HFFc6 (cell line): ENCODE measurements around the gene ZC3H6. TPM values are rescaled to one million over a fixed set of nuclear protein-coding genes. Genes with fewer than 3 reads are reported as not detected.

Source experiments
- DNase-seq: peaks from one replicate; pipeline ENCODE4 v3.0.0-alpha.2; 2018
- H3K27ac Mint-ChIP-seq: 2 replicates; pipeline ENCODE4 v1.8.0; 2020; ENCODE audit warnings: mild to moderate bottlenecking, mixed read lengths
- H3K27me3 Mint-ChIP-seq: 2 replicates; pipeline ENCODE4 v1.8.0; 2021; ENCODE audit warnings: mild to moderate bottlenecking, moderate library complexity, mixed read lengths; ENCODE audit not compliant: insufficient read depth
- H3K36me3 Mint-ChIP-seq: 2 replicates; pipeline ENCODE4 v1.8.0; 2021; ENCODE audit warnings: low read depth, mixed read lengths
- H3K4me1 Mint-ChIP-seq: 2 replicates; pipeline ENCODE4 v1.8.0; 2020; ENCODE audit warnings: low read depth, mixed read lengths
- H3K4me3 Mint-ChIP-seq: 2 replicates; pipeline ENCODE4 v1.8.0; 2020; ENCODE audit warnings: mild to moderate bottlenecking, moderate library complexity, mixed read lengths
- H3K9me3 Mint-ChIP-seq: 2 replicates; pipeline ENCODE4 v1.8.0; 2020; ENCODE audit warnings: mild to moderate bottlenecking, mixed read lengths
- total RNA-seq, 6 experiments: library from RNA; stranded (reverse); fragmentation: NEBNext Ultra II Directional; extraction: Animal tissue kit (Norgen Biotek cat#: 25700); gene quantifications; 2 replicates in 1 of 6; 3 replicates in 5 of 6; pipeline ENCODE4 v1.2.3, GENCODE V29; 2021
- TF ChIP-seq, protein P1 (sequence below): fragments of 200-600 bp; sonication (generic); IDR thresholded peaks from 2 replicates; pipeline ENCODE4 v1.5.0; 2021; ENCODE audit warnings: antibody characterized with exemption, mild to moderate bottlenecking

The ZC3H6 gene
- total RNA-seq, 6 experiments from 2014 or later: 3.8 to 6.1 (median 5.0) TPM

DNA sequence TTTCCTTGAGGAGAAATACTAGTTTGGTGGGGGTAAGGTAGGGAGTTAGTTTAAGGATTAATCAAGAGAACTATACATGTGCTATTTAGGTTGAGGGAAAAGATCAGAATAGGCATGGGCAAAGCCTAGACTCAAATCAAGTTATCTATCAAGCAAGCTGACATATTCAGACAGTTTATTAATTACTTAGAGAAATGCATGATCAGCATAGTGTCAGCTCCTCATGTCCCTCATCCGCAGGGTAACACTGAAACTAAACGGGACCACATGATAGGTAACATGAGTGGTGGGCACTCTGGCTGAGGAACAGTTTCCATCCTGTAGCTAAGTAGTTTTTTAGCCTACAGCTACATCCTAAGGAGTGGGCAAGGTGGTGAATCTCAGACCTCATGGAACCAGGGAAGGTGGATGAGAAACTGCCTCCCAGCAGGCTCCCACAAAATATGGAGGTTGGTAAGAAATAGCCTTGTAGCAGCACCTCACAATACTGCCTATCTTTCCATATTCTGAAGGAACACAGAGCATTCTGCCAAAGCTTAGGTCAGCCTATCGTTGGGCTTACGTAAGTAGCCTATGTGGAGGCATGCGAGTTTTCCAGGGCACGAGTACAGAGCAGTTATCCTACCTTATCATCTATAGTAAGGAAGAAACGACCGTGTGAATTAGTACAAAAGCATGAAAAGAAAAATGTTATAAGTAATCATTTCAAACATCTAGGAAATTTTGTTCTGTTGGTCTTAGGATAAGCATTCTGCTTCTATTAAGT lies 18.4 kb downstream of the ZC3H6 start:
- H3K36me3 Mint-ChIP-seq: no peaks in the 10 kb centered on the region
- no peak for DNase-seq
- TF ChIP-seq, protein P1, sequence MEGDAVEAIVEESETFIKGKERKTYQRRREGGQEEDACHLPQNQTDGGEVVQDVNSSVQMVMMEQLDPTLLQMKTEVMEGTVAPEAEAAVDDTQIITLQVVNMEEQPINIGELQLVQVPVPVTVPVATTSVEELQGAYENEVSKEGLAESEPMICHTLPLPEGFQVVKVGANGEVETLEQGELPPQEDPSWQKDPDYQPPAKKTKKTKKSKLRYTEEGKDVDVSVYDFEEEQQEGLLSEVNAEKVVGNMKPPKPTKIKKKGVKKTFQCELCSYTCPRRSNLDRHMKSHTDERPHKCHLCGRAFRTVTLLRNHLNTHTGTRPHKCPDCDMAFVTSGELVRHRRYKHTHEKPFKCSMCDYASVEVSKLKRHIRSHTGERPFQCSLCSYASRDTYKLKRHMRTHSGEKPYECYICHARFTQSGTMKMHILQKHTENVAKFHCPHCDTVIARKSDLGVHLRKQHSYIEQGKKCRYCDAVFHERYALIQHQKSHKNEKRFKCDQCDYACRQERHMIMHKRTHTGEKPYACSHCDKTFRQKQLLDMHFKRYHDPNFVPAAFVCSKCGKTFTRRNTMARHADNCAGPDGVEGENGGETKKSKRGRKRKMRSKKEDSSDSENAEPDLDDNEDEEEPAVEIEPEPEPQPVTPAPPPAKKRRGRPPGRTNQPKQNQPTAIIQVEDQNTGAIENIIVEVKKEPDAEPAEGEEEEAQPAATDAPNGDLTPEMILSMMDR: no peak
- H3K27ac Mint-ChIP-seq: no peak overlapping the region
- no peaks in the 10 kb centered on the region for H3K27me3 Mint-ChIP-seq
- H3K4me1 Mint-ChIP-seq: peaks cover 11% of the 10 kb centered on the region
- no peaks in the 10 kb centered on the region for H3K9me3 Mint-ChIP-seq
- no peak overlapping the region for H3K4me3 Mint-ChIP-seq

DNA sequence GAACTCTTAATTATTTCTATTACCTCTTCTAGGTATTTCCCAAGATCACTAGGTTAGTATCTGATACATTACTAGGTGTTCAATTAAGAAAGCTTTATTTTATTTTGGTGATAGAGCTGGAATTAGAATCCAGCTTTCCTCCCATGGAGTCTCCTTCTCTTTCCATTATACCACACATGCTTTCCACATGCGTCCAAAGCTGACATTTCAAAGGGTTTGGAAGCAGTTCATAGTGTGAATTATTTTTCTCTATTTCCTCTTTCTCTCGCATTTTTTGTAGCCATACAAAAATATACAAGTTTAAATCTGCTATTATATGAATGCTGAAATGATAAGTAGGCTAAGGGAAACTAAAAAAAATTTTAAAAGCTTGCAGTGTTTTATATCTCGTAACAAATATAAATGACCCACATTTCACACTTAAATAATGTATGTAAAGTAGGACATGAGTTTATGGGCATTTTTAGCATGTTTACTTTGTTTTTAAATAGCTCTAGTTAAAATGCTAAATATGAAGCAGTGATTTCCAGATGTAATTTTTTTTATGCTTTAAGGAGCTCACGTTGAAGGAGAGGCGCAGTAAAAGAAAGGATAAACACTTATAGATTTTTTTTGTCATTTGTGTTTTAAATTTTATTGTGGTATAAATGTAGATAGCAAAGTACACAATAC lies 20.1 kb downstream of the ZC3H6 start:
- H3K27ac Mint-ChIP-seq: no peak overlapping the region
- no peaks in the 10 kb centered on the region for H3K27me3 Mint-ChIP-seq
- no peaks in the 10 kb centered on the region for H3K9me3 Mint-ChIP-seq
- TF ChIP-seq, protein P1: no peak
- peaks cover 4% of the 10 kb centered on the region for H3K4me1 Mint-ChIP-seq
- H3K36me3 Mint-ChIP-seq: no peaks in the 10 kb centered on the region; the same call in 1 of the 2 replicates
- no peak for DNase-seq
- no peak overlapping the region for H3K4me3 Mint-ChIP-seq

DNA sequence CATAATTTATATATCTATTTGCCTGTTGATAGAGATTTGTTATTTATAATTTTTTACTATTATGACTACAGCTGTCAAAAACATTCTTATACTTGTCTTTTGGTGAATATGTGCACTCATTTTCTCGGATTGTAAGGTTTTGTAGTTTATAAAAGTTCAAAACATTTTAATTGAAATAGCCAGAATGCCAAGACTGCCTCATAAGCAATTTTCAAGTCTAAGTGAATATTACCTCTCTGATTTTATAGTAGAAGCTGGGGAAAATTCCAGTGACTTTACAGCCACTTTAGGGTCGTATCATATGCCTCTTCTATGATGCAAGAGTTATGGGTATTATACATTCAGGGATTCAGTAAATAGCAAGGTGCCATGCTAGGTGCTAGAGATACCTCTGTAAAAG lies 21.0 kb downstream of the ZC3H6 start:
- no peak for DNase-seq
- no peak overlapping the region for H3K27ac Mint-ChIP-seq
- H3K9me3 Mint-ChIP-seq: no peaks in the 10 kb centered on the region
- no peaks in the 10 kb centered on the region for H3K27me3 Mint-ChIP-seq
- TF ChIP-seq, protein P1: no peak
- H3K4me1 Mint-ChIP-seq: peaks cover 12% of the 10 kb centered on the region
- no peak overlapping the region for H3K4me3 Mint-ChIP-seq
- H3K36me3 Mint-ChIP-seq: no peaks in the 10 kb centered on the region; the same call in 1 of the 2 replicates

DNA sequence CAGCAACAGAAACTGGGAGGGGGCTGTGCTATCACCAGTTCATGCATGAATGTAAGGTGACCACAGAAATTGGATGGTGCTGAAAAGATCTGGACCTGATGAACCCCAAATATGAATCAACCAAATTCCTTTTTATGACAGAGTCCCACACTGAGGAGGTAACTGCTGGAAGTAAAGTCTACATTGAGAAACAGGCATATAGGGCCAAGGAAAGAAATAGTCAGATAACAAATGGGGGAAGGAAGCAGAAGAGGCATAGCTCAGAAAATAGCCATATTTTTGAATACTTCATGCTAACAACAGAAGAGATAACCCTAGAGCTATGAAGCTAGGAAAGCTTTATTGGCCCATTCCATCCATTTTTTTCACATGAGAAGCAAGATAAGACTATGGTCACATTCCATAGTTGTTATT lies 25.8 kb downstream of the ZC3H6 start:
- no peaks in the 10 kb centered on the region for H3K9me3 Mint-ChIP-seq
- H3K36me3 Mint-ChIP-seq: peaks cover 6% of the 10 kb centered on the region
- no peaks in the 10 kb centered on the region for H3K27me3 Mint-ChIP-seq
- H3K4me3 Mint-ChIP-seq: peak overlapping the region; percentile 8
- peaks cover 27% of the 10 kb centered on the region for H3K4me1 Mint-ChIP-seq
- peak; percentile 21 for DNase-seq
- H3K27ac Mint-ChIP-seq: peak overlapping the region; percentile 8
- TF ChIP-seq, protein P1: no peak

DNA sequence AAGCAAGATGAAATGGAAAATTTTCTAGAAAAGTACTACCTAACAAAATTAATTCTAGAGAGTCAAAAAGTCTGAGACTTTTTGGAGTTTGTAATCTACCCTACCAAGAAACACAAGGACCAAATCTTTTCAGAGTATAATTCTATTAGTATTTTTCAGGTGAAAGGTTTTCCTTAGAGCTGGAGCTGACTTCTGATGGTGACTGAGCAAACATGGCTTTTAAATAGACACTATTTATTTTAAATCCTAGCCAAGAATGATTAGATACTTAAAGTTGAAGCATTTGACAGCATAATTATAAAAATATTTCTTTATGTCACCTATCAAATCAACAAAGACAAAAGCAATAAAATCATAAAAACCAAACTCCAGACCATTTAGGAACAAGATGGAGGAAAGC lies 26.6 kb downstream of the ZC3H6 start:
- no peak overlapping the region for H3K4me3 Mint-ChIP-seq
- TF ChIP-seq, protein P1: no peak
- peaks cover 6% of the 10 kb centered on the region for H3K36me3 Mint-ChIP-seq
- peaks cover 27% of the 10 kb centered on the region for H3K4me1 Mint-ChIP-seq
- no peaks in the 10 kb centered on the region for H3K9me3 Mint-ChIP-seq
- no peak for DNase-seq
- no peaks in the 10 kb centered on the region for H3K27me3 Mint-ChIP-seq
- no peak overlapping the region for H3K27ac Mint-ChIP-seq
